ENCODE measurements around the gene PSMD5.
"Not testable (repeated sequence)": the region's sequence is repeated elsewhere in the genome, so short reads cannot be mapped to it uniquely, and the experiment has no call there.

PSMD5 gene

DNA sequence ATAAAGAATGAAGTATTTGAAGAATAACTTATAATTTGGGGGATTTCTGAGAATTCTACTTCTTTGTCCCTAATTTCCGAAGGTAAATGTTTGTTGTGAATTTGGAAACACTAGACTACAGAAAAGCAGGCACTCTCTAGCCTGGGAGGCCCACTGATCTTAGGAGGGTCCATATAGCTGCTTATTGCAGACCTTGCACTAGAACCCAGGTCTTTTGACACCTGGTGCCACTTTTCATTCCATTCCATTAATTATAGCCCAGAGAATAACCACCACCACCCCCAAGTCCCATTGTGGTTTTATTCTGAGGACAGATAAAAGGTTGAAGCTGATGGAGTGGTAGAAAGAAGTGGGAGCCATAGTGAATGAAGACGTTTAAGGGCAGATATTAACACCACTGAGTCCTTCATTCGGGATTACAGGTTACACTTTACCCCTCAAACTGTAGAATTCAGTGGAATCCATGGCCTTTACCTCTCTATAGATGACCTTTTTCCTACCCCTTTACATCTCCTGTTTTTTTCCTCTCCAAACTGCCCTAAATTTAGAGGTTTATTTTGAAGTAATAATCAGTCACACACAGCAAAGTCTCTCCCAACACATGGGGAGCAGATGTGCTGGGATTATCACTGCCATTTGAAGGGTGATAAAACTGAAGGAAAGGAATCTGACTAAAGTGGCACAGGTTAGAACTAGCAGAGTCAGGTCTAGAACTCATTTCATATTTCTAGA, 12.0 kb upstream of the PSMD5 start:
- DNase-seq: no peak

DNA sequence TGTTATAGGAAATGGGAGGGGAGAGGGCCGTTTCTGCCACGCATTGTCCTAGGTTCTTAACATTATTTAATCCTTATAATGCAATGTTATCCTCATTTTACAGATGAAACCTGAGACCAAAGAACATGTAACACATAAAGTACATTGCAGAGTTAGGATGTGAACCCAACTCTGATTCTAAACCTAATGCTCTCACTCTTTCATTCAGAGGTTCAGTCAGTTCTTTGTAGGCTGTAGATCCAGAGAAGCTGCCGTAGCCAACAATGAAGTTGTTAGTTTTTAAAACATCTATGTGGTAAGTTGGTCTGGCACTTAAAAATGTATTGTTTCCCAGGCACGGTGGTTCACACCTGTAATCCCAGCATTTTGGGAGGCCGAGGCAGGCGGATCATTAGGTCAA, 10.5 kb upstream of the PSMD5 start:
- no peak for DNase-seq

DNA sequence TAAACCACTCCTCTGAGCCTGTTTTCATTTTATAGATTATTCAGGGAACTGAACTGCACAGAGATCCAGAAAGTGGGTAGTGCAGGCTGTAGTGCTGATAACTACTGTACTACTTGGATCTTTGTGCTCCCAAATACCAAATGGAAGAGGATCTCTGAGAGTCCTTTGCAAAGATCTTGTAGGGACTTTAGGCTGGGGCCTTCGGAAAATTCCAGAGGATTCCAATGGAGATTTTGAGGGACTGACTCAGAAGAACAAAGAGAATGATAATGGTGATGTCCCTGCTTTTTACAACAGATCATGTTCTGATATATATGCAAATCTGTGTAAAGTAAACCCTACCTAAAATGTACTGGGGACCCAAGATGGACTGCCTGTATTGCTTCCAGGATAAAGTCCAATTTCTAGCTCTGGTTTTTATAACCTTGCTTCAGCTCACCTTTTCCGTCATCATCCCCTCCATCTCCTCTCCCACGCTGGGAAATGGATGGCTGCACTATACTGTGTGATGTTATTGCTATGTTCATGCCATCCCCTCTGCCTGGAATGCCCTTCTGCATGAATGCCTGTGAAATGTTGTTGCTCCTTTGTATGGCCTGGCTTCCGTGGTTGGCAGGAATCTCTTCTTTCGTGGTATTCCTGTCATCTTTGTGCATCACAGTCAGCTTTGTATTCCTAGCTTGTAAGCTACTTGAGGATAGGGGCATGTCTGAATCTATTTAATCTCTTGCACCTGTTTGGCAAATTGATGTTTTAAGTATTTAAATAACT, 9.7 kb upstream of the PSMD5 start:
- DNase-seq: no peak

DNA sequence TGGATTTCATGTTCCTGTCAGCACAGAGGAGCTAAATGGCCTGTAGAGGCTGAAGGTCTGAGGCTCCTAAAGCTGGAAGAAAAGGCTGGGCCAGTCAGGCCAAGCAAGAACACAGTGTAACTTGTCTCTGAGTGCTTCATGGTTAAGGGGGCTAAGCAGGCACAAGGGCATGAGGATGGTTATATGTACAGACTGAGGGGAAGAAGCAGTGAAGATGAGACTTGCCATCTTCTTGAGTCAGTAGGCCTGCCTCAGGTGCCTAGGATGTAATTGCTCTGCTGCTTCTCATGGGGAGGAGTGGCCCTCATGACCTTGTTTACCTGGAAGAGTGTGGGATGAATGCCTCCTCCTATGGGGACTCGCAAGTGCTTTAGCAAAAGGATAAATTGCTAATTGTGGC, 8.7 kb upstream of the PSMD5 start:
- DNase-seq: no peak

DNA sequence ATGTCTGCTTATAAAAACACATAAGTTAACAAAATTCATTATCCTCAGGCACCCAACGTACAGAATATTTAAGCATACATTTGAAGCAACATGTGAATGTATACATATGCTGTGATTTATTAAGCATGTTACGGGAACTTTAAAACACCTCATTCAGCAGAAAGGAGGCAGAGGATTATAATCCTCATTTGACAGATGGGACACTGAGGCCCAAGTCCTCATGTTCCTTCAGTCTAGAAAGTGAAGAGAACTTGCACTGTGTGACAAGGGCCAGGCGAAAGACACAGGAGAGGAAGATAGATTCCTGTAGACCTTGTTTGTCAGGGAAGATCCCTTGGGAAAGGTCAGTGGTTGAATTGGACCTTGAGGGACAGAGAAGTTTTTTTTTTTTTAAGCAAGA, 7.6 kb upstream of the PSMD5 start:
- DNase-seq: no peak

DNA sequence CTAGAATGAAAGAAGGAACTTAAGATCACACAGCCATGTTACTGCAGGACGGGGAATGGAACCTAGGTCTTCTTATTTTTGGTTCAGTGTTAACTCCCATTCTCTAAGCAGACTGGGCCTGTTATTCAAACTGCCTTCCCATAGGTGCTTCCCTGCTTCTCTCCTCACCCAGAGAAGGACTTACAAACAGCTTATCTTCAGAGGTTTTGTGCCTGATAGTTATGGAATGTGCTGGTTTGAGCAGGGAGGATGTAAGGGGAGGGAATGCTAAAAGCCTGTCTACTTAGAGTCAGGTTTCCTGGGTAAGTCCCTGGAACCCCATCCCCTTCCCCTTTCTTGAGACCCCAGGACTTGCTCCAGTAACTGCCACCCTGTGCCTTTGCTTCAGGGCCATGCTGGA, 4.2 kb upstream of the PSMD5 start:
- DNase-seq: no peak

DNA sequence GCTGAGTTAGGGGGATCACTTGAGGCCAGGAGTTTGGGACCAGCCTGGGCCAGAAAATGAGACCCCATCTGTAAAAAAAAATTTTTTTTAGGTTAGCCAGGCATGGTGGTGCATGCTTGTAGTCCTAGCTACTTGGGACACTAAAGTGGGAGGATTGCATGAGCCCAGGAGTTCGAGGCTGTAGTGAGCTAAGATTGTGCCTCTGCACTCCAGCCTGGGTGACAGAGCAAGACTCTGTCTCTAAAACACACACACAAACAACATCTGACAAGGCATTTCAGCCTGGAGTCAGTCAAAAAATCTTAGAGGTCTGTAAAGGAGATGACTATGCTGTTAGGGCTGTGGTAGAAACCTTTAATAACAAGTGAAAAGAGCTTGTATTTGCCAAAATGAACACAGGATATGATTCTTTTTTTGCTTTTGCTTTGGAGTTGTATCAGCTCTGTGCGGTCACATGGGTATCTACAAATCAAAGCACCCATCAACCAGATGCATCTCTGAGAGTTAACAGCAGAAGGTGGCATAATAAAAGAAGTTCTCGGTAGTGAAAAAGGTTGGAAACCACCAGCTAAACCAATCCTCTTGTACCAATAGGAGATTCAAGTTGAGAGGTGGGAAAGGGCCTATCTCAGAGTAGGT, 3.6 kb upstream of the PSMD5 start:
- DNase-seq: no peak

DNA sequence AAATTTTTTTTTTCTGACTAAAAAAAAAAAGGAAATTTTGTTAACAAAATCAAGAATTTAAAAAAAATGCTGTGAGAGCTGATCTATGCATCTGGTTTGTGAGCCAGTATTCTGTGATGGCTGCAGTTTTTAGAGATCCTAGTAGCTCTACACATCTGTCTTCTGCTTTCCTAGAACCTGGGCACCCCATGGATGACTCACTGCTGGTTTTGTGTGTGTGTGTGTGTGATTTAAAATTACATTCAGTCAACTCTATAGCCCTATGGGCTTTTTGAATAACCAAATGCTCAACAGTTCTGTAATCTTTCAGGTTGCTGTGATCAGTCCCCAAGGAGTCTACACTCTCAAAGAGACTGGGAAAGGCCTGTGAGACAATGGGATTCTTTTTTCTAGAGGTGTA, 2.5 kb upstream of the PSMD5 start:
- no peak for DNase-seq

DNA sequence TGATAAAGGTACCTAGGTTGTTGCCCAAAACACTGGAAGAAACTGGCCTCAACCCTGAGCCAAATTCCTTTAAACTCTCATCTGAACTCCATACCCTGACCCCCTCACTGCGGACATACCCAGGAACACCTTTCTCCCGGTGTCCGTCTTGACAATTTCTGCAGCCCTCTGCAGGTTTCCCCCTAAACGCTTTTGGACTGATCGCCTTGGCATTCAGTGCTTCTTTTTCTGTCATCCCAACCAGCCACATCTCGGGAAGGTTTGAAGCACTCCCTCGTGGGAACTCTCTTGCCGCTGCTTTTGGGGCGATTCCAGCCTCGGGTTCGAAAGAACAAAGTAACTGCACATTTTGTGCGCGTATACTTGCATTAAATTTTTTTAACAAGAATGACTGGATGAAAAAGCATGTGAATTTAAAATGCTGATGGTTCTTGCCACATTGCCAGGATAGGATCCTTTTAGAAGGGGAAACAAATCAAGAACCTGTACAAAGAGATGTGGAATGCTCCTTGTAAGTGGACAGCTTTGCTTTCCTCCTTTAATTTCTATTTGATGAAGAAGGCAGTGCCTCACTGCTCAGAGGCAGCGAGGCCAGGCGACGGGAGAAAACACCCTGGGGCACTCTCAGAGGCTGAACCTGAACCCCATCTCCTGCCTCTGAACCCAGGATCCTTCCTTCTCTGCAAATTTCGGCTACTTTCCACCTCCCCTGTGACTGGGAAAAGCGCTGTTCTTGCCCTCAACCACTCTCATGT, 615 bp downstream of the PSMD5 start:
- no peak for DNase-seq

DNA sequence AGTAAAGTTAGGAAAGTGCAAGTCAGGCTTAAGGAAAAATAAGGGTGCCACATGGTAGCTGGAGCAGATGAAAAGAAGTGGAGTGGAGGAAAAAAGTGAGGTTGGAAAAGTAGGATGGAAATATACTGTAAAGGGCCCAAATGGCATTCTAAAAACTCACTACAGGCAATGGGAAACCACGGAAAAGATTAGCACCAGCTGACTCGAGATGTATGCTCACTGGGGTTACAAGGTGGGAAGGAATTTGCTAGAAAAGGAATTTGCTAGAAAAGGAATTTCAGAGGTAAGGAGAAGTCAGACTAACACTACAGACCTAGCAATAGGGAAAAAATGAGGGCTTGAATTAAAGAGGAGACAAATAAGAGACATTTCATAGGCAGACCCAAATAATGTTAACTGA, 3.6 kb downstream of the PSMD5 start:
- DNase-seq: no peak

DNA sequence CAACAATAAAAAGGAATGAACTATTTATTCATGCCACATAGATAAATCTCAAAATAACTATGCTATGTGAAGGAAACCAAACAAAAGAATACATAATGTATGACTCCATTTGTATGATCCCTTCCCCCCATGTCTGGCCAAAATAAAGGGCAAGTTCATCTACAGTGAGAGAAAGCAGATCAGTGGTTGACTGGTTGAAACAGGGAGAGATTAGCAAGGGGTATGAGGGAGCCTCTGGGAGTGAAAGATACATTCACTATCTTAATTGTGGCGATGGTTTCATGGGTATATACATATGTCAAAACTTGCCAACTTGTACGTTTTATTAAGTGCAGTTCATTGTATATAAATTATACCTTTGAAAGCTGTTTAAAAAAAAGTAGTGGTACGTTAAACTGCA, 4.8 kb downstream of the PSMD5 start:
- DNase-seq: no peak

DNA sequence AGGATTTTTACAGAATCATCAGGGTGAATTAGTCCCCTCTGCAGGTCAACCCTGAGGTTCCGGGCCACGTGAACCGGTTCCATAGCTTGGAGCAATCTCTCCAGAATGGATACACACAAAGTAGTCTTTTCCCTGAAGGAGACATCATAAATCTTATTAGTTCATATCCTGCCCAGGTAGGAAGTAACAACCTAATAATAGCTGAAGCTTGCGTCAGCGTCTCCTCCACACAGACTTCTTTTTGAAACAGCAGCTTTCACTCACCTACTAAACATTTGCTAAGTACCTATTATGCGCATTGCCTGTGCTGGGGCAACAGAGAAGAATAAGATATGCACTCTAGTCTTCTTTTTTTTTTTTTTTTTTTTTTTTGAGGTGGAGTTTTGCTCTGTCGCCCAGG, 9.4 kb downstream of the PSMD5 start:
- no peak for DNase-seq

DNA sequence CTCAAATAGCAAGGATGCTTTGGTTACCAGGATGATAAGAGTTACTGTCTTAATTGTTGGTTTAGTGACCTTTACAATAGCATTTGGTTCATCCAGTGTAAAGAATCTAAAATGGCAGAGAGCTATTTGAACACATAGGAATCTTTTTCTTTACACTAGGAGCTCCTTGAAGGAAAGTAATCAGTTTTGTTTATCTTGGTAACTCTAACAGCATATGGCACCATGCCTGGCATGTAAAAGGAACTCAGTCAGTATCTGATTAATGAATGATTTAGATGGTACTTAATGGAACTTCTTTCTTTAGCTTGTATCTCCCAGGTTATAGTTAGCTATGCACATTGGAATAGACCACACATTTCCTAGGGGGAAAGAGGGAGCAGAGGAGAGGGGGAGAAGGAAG, 9.9 kb downstream of the PSMD5 start:
- no peak for DNase-seq

DNA sequence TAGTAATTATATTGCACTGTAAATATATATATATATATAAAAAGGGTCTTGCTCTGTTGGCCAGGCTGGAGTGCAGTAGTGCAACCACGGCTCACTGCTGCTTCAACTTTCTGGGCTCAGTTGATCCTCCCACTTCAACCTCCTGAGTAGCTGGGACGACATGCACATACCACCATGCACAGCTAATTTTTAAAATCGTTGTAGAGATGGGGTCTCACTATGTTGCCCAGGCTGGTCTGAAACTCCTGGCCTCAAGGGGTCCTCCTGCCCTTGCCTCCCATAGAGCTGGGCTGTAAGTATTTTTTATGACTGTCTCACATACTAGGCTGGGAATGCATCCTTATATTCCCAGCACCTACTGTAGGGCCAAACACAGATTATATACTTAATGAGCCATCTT, 11.9 kb downstream of the PSMD5 start:
- DNase-seq: no peak

DNA sequence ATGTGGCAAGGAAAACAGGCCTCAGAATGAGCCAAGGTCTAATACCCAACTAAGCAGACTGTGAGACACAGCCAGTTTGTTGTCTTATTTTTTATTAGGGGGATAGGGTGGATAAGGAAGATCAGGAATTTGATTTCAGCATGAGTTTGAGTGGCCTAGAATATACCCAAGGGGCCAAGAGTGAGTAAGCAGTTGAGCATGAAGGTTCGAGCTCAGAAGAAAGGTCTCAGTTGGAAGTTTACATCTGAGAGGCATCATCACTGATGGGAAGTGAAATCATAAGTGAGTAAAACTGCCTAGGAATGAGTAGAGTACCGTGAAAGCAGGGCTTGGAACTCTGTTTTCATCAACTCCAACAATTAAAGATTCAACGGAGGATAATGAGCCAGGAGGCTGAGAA, 12.6 kb downstream of the PSMD5 start:
- no peak for DNase-seq

DNA sequence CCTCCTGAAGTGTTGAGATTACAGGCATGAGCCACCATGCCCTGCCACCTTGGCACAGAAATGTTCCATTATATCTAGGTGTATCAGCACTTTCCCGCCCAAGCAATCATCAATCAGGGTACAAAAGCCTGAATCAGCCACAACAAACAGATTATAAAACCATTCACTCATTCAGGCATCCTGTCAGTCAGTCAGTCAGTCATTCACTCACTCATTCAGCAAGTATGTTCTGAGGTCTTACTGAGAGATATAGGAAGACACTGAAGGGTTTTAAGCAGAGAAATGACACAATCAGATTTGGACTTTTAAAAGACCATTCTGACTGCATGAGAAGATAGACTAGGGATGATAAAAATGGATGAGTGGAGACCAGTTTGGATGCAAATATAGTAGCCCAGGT, 13.1 kb downstream of the PSMD5 start:
- no peak for DNase-seq

DNA sequence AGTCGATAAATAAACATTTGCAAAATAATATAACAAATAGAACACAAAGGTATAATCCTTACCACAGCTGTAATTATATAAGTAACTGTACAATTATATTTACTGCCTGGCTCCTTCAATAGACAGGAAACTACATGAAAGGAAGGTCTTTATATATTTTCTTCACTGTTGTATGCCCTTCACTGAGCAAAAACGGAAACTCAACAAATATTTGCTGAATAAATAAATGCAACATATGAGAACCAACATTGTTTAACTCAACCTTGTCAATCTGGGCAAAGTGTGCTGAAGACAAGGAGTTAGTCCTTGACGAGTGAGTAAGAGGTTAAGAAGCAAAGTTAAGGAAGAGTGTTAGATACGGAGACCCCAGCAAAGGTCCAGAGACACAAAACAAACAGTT, 22.6 kb downstream of the PSMD5 start:
- no peak for DNase-seq

DNA sequence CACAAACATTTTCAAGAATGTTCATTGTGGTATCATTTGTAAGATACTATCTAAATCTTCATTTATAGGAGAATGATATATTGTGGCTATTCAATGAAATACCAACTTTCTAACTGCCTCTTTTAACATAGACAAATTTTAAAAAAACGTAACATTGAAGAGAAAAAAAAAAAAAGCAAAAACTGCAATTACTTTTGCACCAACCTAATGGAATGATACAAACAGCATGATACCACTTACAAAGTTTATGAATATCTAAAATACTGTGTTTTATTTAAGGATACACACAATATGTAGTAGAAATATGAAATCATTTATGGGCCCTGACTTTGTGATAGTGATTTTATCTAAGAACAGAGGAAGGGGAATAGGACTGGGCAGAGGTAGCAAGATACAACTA, 24.1 kb downstream of the PSMD5 start:
- no peak for DNase-seq

DNA sequence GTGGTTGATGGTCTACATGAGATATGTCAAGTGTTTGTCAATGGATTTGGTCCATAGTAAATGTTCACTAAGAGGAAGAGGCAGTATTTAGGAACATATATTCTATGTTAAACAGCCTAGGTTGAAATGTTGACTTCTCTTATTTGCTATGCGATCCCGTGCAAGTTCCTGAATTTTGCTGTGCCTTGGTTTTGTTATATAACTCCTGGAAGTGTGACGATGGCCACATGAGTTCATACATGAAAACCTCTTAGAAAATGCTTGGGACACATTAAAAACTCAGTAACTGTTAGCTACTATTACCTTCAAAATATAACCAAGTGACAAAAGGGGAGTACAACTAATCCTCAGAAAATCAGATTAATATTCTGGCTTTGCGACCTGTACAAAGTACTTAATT, 27.6 kb downstream of the PSMD5 start:
- DNase-seq: no peak

DNA sequence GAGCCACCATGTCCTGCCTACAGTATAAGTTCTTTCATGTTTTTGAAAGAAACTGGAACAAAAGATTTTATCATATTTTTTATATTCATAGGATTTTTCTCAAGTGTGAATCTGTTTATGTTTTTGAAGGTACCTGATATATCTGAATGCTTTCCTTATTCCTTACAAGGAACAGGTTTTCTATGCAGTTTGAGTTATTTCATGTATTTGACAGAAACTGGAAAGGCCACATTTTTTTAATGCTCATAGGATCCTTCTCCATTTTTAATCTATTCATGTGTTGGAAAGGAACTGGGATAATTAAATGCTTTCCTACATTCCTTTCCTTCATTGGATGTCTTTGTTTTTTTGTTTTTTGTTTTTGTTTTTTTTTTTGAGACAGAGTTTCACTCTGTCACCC, 33.8 kb downstream of the PSMD5 start:
- DNase-seq: no peak

DNA sequence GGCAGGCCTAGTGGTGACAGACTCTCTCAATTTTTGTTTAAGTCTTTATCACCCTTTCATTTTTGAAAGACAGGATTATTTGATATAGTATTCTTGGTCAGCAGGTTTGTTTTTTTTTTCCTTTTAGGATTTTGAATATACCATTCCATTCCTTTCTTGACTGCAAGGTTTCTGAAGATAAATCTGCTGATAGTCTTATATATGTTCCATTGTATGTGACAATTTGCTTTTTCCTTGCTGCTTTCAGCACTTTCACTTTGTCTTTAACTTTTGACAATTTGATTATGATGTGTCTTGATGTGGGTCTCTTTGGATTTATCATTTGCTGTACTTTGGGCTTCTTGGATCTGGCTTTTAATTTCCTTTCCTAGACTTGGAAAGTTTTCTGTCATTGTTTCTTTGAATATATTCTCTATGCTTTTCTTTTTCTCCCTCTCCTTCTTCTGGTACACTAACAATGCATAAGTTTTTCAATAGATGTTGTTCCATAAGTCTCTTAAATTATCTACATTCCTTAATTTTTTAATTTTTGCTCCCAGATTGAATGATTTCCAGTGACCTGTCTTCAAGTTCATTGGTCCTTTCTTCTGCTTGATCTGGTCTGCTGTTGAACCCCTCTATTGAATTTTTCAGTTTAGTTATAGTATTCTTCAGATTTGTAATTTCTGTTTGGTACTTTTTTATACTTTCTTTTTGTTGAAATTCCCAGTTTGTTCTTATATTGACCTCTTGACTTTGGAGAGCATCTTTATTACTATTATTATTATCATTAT, 34.9 kb downstream of the PSMD5 start:
- no peak for DNase-seq

DNA sequence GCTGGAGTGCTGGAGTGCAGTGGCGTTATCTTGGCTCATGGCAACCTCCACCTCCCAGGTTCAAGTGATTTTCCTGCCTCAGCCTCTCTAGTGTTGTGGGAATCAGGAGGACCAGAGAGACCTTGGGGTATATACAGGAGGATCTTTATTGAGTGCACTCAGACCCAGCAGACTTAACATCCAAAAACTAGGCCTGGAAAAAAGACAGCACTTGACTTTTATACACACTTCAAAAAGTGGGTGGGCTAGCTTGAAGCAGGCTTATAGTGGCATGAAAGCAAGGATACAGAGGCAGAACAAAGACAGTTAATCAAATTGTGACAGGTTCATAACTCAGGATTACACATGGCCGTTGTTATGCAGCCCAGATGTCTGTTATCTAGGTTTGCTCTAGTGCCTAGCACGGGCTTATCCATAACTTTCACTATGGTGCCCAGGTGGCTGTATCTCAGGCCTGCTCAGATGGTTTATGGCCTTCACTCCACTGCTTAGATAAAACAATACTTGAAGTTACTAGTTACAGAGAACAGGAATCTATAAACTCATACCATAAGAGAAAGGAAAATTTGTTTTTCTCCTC, 37.8 kb downstream of the PSMD5 start:
- DNase-seq: not testable (repeated sequence)
